ENCODE measurements around the gene RASL12.
"Not testable (repeated sequence)": the region's sequence is repeated elsewhere in the genome, so short reads cannot be mapped to it uniquely, and the experiment has no call there.

Gene RASL12

GRCh38 chr15:65075607-65076395 lies 8.0 kb upstream of the RASL12 start:
- not testable (repeated sequence) for DNase-seq (ENCODE audit: low read depth)

GRCh38 chr15:65074946-65075345 lies 7.2 kb upstream of the RASL12 start:
- not testable (repeated sequence) for DNase-seq (ENCODE audit: low read depth)

- no peak for DNase-seq (ENCODE audit: low read depth)
Measured at GRCh38 chr15:65072617-65073016, 4.8 kb upstream of the RASL12 start.

GRCh38 chr15:65072027-65072426 lies 4.2 kb upstream of the RASL12 start:
- DNase-seq (ENCODE audit: low read depth) = no peak

- DNase-seq (ENCODE audit: low read depth) = no peak
Measured at GRCh38 chr15:65071381-65071811, 3.6 kb upstream of the RASL12 start.

- DNase-seq (ENCODE audit: low read depth) = no peak
Measured at GRCh38 chr15:65069779-65070546, 2.2 kb upstream of the RASL12 start.

- DNase-seq (ENCODE audit: low read depth) = no peak
Measured at GRCh38 chr15:65069179-65069578, 1.4 kb upstream of the RASL12 start.

GRCh38 chr15:65068403-65068788 lies 605 bp upstream of the RASL12 start:
- no peak for DNase-seq (ENCODE audit: low read depth)

- DNase-seq (ENCODE audit: low read depth) = no peak
Measured at GRCh38 chr15:65067317-65067644, 510 bp downstream of the RASL12 start.

GRCh38 chr15:65066635-65067316 lies 1.0 kb downstream of the RASL12 start:
- no peak for DNase-seq (ENCODE audit: low read depth)

- DNase-seq (ENCODE audit: low read depth) = no peak
Measured at GRCh38 chr15:65066001-65066634, 1.7 kb downstream of the RASL12 start.

- no peak for DNase-seq (ENCODE audit: low read depth)
Measured at GRCh38 chr15:65062726-65063125, 5.1 kb downstream of the RASL12 start.

- no peak for DNase-seq (ENCODE audit: low read depth)
Measured at GRCh38 chr15:65062061-65062460, 5.7 kb downstream of the RASL12 start.

- DNase-seq (ENCODE audit: low read depth) = no peak
Measured at GRCh38 chr15:65060641-65061397, 7.0 kb downstream of the RASL12 start.

GRCh38 chr15:65059931-65060596 lies 7.7 kb downstream of the RASL12 start:
- DNase-seq (ENCODE audit: low read depth) = no peak

GRCh38 chr15:65059369-65059750 lies 8.4 kb downstream of the RASL12 start:
- DNase-seq (ENCODE audit: low read depth) = no peak

GRCh38 chr15:65058394-65059368 lies 9.1 kb downstream of the RASL12 start:
- DNase-seq (ENCODE audit: low read depth) = no peak

- DNase-seq (ENCODE audit: low read depth) = no peak
Measured at GRCh38 chr15:65057549-65057940, 10.2 kb downstream of the RASL12 start.

GRCh38 chr15:65056868-65057548 lies 10.8 kb downstream of the RASL12 start:
- no peak for DNase-seq (ENCODE audit: low read depth)

Data from activated T-cell treated with anti-CD3 and anti-CD28 coated beads for 1 hour (primary cell).